Stimulated activated naive CD8-positive, alpha-beta T cell treated with anti-CD3 and anti-CD28 coated beads, Interleukin-15, Interleukin-2, amounts not matched to agents 100 ng/mL and 50 ng/mL, for 24 hours (primary cell): ENCODE data around the gene MTMR1.
A peak's percentile ranks its signal among the peaks of the same experiment; 100 is the strongest.

ENCODE experiments used
- H3K27ac Mint-ChIP-seq: one replicate; pipeline ENCODE4 v1.8.0; 2021; ENCODE audit warnings: mild to moderate bottlenecking, mixed read lengths
- H3K27me3 Mint-ChIP-seq: one replicate; pipeline ENCODE4 v1.8.0; 2021; ENCODE audit warnings: mixed read lengths
- H3K36me3 Mint-ChIP-seq: one replicate; pipeline ENCODE4 v1.8.0; 2021; ENCODE audit warnings: low read depth, mixed read lengths
- H3K4me1 Mint-ChIP-seq: one replicate; pipeline ENCODE4 v1.8.0; 2021; ENCODE audit warnings: low read depth, mixed read lengths
- H3K4me3 Mint-ChIP-seq: one replicate; pipeline ENCODE4 v1.8.0; 2021; ENCODE audit warnings: mild to moderate bottlenecking, mixed read lengths
- H3K9me3 Mint-ChIP-seq: one replicate; pipeline ENCODE4 v1.8.0; 2021; ENCODE audit warnings: mixed read lengths

MTMR1 gene

GRCh38 chrX:150688911-150689451 lies 4.2 kb upstream of the MTMR1 start:
- Mint-ChIP-seq H3K27ac (no peak overlapping the region), H3K4me3 (no peak overlapping the region), H3K36me3 (no peaks in the 10 kb centered on the region), H3K4me1 (peaks cover 44% of the 10 kb centered on the region), H3K27me3 (no peaks in the 10 kb centered on the region), H3K9me3 (no peaks in the 10 kb centered on the region)

GRCh38 chrX:150690126-150690525 lies 3.1 kb upstream of the MTMR1 start:
- Mint-ChIP-seq H3K4me3 (no peak overlapping the region), H3K36me3 (peaks cover 1% of the 10 kb centered on the region), H3K27me3 (no peaks in the 10 kb centered on the region), H3K27ac (peak overlapping the region; percentile 70), H3K4me1 (peaks cover 53% of the 10 kb centered on the region), H3K9me3 (no peaks in the 10 kb centered on the region)

- H3K9me3 Mint-ChIP-seq = no peaks in the 10 kb centered on the region
- peaks cover 6% of the 10 kb centered on the region for H3K36me3 Mint-ChIP-seq
- peak overlapping the region; percentile 90 for H3K4me3 Mint-ChIP-seq
- peaks cover 75% of the 10 kb centered on the region for H3K4me1 Mint-ChIP-seq
- peak overlapping the region; percentile 96 for H3K27ac Mint-ChIP-seq
- H3K27me3 Mint-ChIP-seq = no peaks in the 10 kb centered on the region
Measured at GRCh38 chrX:150692296-150692695, 900 bp upstream of the MTMR1 start.

DNA sequence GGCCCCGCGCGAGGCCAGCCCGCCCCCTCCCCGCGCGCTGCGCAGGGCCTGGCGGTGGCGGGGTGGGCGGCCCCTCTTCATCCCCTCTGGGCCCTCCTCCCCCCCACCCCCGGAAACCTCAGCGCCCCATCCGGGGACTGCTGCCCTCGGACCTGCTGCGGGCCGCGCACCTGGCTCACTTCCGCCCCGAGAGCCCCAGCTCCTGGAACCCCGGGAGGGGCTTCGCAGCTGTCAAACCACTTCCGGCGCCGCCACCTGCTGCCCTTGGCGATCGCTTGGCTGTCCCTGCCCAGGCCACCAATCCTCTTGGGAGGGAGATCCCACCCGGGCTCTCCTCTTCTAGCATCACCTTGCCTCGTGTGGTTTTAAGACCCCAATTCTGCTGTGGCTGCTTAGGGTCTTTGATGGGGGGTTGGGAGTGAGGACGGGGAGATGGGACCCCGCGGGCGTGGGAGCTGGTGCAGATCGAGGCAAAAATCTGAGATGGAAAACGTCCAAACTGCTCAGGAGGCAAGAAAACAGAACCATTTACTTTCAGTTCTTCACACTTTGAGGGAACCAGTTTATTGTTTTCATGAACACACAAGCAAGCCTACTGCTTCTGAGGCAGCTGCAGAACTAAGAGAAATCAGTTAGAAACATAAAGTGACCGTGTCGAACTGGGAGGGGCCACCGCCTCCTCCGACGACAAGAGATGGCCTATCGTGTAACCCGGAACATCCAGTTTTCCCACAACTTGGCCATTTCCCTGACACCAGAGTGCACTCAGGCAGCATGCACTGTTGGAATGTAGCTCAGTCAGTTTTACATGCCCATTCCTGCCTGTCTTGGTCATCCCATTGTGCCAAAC lies 754 bp downstream of the MTMR1 start:
- H3K27me3 Mint-ChIP-seq = no peaks in the 10 kb centered on the region
- peak overlapping the region; percentile 95 for H3K27ac Mint-ChIP-seq
- no peaks in the 10 kb centered on the region for H3K9me3 Mint-ChIP-seq
- peaks cover 6% of the 10 kb centered on the region for H3K36me3 Mint-ChIP-seq
- H3K4me3 Mint-ChIP-seq = peak overlapping the region; percentile 90
- peaks cover 75% of the 10 kb centered on the region for H3K4me1 Mint-ChIP-seq

DNA sequence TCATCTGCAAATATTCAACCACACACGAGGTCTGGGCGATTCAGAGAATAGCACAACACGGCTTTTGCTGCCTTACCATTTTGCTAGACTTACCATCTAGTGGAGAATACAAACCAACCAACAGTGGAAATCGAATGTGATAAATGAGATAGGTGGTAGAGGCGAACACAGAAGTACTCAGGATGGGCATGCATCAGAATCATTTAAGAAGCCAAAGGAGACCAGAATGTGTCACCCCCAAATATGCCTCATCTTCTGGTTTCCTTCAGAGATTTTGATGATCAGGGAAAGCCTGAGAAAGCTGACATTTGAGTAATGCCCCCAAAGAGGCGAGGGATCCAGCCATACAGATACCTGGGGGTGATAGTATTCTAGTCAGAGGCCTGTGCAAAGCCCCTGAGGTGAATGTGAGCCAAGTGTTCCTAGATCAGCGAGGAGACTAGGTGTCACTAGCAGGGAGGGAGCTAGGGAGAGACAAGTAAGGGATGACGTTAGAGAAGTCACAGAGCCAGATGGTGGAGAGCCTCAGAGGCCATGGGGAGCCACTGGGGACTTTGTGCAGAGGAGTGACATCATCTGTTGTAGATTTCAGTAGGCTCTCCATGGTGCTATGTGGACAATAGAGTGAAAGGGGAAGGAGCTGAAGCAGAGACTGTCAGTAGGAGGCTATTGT lies 1.7 kb downstream of the MTMR1 start:
- peak overlapping the region; percentile 90 for H3K4me3 Mint-ChIP-seq
- H3K4me1 Mint-ChIP-seq = peaks cover 72% of the 10 kb centered on the region
- peaks cover 6% of the 10 kb centered on the region for H3K36me3 Mint-ChIP-seq
- no peaks in the 10 kb centered on the region for H3K9me3 Mint-ChIP-seq
- peak overlapping the region; percentile 95 for H3K27ac Mint-ChIP-seq
- H3K27me3 Mint-ChIP-seq = no peaks in the 10 kb centered on the region

- Mint-ChIP-seq H3K36me3 (peaks cover 9% of the 10 kb centered on the region), H3K27ac (peak overlapping the region; percentile 95), H3K4me1 (peaks cover 59% of the 10 kb centered on the region), H3K4me3 (peak overlapping the region; percentile 90), H3K9me3 (no peaks in the 10 kb centered on the region), H3K27me3 (no peaks in the 10 kb centered on the region)
Measured at GRCh38 chrX:150696331-150696730, 3.1 kb downstream of the MTMR1 start.

DNA sequence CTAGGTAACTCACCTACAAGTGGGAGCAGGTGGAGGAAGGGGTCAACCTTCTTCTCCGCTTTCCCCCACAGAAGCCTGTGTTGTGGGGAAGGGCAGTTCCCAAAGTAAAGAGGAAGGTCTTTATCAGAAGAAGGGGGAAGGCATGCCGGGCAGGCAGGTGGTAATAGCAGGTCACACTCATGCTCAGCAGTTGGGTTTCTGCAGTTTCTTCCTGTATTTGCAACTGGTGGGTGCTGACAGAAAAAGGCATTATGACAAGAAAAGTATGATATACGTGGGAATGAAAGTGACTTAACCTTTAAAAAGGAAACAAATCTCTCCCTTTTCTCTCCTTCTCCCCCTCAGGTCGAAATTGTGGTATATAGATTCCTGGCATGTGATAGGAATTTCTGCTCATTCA lies 3.7 kb downstream of the MTMR1 start:
- H3K27ac Mint-ChIP-seq = peak overlapping the region; percentile 89
- peak overlapping the region; percentile 90 for H3K4me3 Mint-ChIP-seq
- H3K4me1 Mint-ChIP-seq = peaks cover 58% of the 10 kb centered on the region

GRCh38 chrX:150697641-150698040 lies 4.4 kb downstream of the MTMR1 start:
- H3K4me1 Mint-ChIP-seq = peaks cover 53% of the 10 kb centered on the region
- no peaks in the 10 kb centered on the region for H3K27me3 Mint-ChIP-seq
- H3K36me3 Mint-ChIP-seq = peaks cover 14% of the 10 kb centered on the region
- no peaks in the 10 kb centered on the region for H3K9me3 Mint-ChIP-seq
- H3K27ac Mint-ChIP-seq = peak overlapping the region; percentile 89
- H3K4me3 Mint-ChIP-seq = peak overlapping the region; percentile 90

More for the DNA sequence above, 3.7 kb downstream of the MTMR1 start:
- H3K9me3 Mint-ChIP-seq = no peaks in the 10 kb centered on the region
- H3K27me3 Mint-ChIP-seq = no peaks in the 10 kb centered on the region
- peaks cover 14% of the 10 kb centered on the region for H3K36me3 Mint-ChIP-seq

GRCh38 chrX:150698981-150699380 lies 5.8 kb downstream of the MTMR1 start:
- peak overlapping the region; percentile 36 for H3K27ac Mint-ChIP-seq
- no peak overlapping the region for H3K4me3 Mint-ChIP-seq
- peaks cover 21% of the 10 kb centered on the region for H3K36me3 Mint-ChIP-seq

DNA sequence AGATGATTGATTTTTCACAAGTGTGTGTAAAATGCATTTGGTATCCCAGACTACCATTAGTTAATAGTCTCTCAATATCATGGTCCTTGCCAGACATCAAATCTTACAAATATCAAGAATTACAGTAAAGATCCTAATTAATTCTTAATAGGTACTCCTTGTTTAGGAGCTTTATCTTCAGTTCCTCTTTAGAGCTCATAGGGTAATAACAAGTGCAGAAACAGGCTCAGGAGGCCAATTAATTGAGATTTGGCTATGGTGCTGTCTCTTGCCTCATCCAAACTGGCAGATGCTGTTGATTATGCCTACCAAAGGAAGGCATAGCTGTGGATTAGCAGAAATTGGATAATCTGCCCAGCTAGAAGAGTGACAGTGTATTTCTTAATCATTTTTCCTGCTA lies 6.9 kb downstream of the MTMR1 start:
- H3K4me1 Mint-ChIP-seq = peaks cover 66% of the 10 kb centered on the region
- H3K27ac Mint-ChIP-seq = no peak overlapping the region
- no peaks in the 10 kb centered on the region for H3K9me3 Mint-ChIP-seq
- H3K27me3 Mint-ChIP-seq = no peaks in the 10 kb centered on the region
- no peak overlapping the region for H3K4me3 Mint-ChIP-seq
- peaks cover 28% of the 10 kb centered on the region for H3K36me3 Mint-ChIP-seq

More at GRCh38 chrX:150698981-150699380, 5.8 kb downstream of the MTMR1 start:
- Mint-ChIP-seq H3K4me1 (peaks cover 64% of the 10 kb centered on the region), H3K27me3 (no peaks in the 10 kb centered on the region), H3K9me3 (no peaks in the 10 kb centered on the region)

- H3K27ac Mint-ChIP-seq = no peak overlapping the region
Measured at GRCh38 chrX:150701377-150701776, 8.2 kb downstream of the MTMR1 start.

DNA sequence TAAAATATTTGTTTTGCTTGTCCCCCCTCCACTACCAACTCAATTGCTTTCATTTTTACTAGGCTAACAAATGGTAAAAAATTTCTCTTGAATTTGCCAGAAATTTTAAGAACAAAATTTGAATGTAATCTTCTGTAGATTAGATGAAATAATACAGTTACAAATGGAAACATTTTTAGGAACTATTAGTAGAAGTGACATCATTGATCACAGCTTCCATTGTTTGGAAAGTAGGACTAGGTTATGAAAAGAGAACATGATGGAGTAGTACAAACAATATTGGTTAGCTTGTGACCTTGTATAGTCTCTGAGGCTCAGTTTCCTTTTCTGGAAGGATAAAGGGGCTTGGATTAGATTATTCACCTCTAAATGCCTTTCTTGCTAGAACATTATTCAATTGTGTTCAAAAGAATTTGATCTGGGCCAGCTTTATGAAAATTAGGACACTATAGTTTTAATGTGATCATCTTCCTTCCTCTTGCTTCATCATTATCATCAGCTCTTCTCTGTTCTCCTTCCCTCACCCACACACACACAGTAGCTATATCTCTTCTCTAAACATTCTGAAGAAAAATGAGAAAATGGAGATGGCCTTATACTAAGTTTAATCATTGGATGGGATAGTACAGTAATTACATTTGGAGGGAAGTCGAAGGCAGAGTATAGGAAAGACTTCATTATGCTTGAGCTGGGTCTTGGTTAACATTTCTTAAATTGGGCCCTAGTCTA lies 9.9 kb downstream of the MTMR1 start:
- no peaks in the 10 kb centered on the region for H3K9me3 Mint-ChIP-seq
- peak overlapping the region; percentile 90 for H3K27ac Mint-ChIP-seq
- H3K4me1 Mint-ChIP-seq = peaks cover 58% of the 10 kb centered on the region
- peak overlapping the region; percentile 25 for H3K4me3 Mint-ChIP-seq
- no peaks in the 10 kb centered on the region for H3K27me3 Mint-ChIP-seq
- H3K36me3 Mint-ChIP-seq = peaks cover 47% of the 10 kb centered on the region

More at GRCh38 chrX:150701377-150701776, 8.2 kb downstream of the MTMR1 start:
- H3K4me3 Mint-ChIP-seq = no peak overlapping the region
- no peaks in the 10 kb centered on the region for H3K9me3 Mint-ChIP-seq
- H3K4me1 Mint-ChIP-seq = peaks cover 64% of the 10 kb centered on the region
- peaks cover 34% of the 10 kb centered on the region for H3K36me3 Mint-ChIP-seq
- H3K27me3 Mint-ChIP-seq = no peaks in the 10 kb centered on the region

DNA sequence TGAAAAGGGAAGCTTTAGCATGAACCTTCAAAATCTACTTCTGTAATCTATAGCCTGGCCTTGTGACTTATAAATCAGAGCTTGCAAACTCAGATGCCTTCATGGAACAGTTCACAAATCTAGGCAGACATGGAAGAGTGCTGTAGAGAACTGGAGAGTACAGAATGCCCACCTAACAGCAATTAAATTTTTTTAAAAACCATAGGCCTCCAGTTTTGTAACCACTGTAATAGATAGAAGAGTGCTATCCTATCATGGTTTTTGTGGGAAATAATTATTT lies 10.4 kb downstream of the MTMR1 start:
- H3K36me3 Mint-ChIP-seq = peaks cover 47% of the 10 kb centered on the region
- H3K4me1 Mint-ChIP-seq = peaks cover 58% of the 10 kb centered on the region
- H3K27ac Mint-ChIP-seq = peak overlapping the region; percentile 90
- H3K4me3 Mint-ChIP-seq = no peak overlapping the region
- no peaks in the 10 kb centered on the region for H3K9me3 Mint-ChIP-seq
- no peaks in the 10 kb centered on the region for H3K27me3 Mint-ChIP-seq

- peaks cover 57% of the 10 kb centered on the region for H3K4me1 Mint-ChIP-seq
- peak overlapping the region; percentile 55 for H3K4me3 Mint-ChIP-seq
- H3K27me3 Mint-ChIP-seq = no peaks in the 10 kb centered on the region
- H3K9me3 Mint-ChIP-seq = no peaks in the 10 kb centered on the region
- H3K36me3 Mint-ChIP-seq = peaks cover 48% of the 10 kb centered on the region
- H3K27ac Mint-ChIP-seq = peak overlapping the region; percentile 90
Measured at GRCh38 chrX:150704030-150704613, 10.9 kb downstream of the MTMR1 start.
